Prostate gland (tissue), 2 donors: ENCODE measurements around the gene GIMAP4. TPM values are rescaled to one million over a fixed set of nuclear protein-coding genes. Genes with fewer than 3 reads are reported as not detected.

Source experiments
- DNase-seq: peaks from one replicate; pipeline ENCODE4 v3.0.0-alpha.2; 2019; ENCODE audit warnings: low spot score
- H3K27ac ChIP-seq, 2 donors: fragments of 200-600 bp; sonication (generic); 2 replicates each; pipeline ENCODE4 v1.5.1; 2017 to 2019
- H3K27me3 ChIP-seq: fragments of 200-600 bp; sonication (generic); replicated peaks from 2 replicates; pipeline ENCODE4 v1.5.1; 2019; ENCODE audit not compliant: insufficient read depth
- H3K36me3 ChIP-seq, 2 donors: fragments of 200-600 bp; sonication (generic); 1 replicate in 1 of 2; 2 replicates in 1 of 2; pipeline versions ENCODE4 v1.5.1 to v1.8.1; 2017 to 2019
- H3K4me1 ChIP-seq: fragments of 200-600 bp; sonication (generic); replicated peaks from 2 replicates; pipeline ENCODE4 v1.5.1; 2019
- H3K4me3 ChIP-seq, 2 donors: fragments of 200-600 bp; sonication (generic); 2 replicates each; pipeline ENCODE4 v1.5.1; 2017 to 2019
- H3K9me3 ChIP-seq: fragments of 200-600 bp; sonication (generic); 2 replicates; pipeline ENCODE4 v1.5.1; 2017
- CTCF ChIP-seq, 4 experiments: fragments of 200-600 bp in 2 of 4; fragments of 450-650 bp in 2 of 4; sonication (generic) in 2 of 4; IDR thresholded peaks; 1 replicate in 3 of 4; 2 replicates in 1 of 4; pipeline ENCODE4 v1.5.1; 2016 to 2019; ENCODE audit warnings: antibody characterized with exemption in 4 of 4, mild to moderate bottlenecking in 2 of 4, moderate library complexity in 2 of 4
- POLR2A ChIP-seq: fragments of 450-650 bp; IDR thresholded peaks from one replicate; pipeline ENCODE4 v1.6.1; 2016; ENCODE audit warnings: antibody characterized with exemption, mild to moderate bottlenecking
- POLR2AphosphoS5 ChIP-seq: sonication (generic); formaldehyde crosslinking; IDR thresholded peaks from one replicate; pipeline ENCODE4 v1.6.1; 2017; ENCODE audit warnings: antibody characterized with exemption
- WGBS: methylation state at CpG from one replicate; pipeline ENCODE4 v1.1.5; 2018; 5-methylcytosine and 5-hydroxymethylcytosine counted together
- intact Hi-C: fragments of 100-400 bp; cut with DNase I; formaldehyde crosslinking; loops from one replicate; pipeline ENCODE4 v1.14.2; 2022
- total RNA-seq, 2 donors: library from RNA; depleted of rRNA; stranded (reverse); fragments of >200 nt; gene quantifications; one replicate each; pipeline ENCODE4 v1.1.0, GENCODE V29; 2016

The GIMAP4 gene
- total RNA-seq, 2 donors from 2014 or later = 6.9 to 11.0 TPM

DNA sequence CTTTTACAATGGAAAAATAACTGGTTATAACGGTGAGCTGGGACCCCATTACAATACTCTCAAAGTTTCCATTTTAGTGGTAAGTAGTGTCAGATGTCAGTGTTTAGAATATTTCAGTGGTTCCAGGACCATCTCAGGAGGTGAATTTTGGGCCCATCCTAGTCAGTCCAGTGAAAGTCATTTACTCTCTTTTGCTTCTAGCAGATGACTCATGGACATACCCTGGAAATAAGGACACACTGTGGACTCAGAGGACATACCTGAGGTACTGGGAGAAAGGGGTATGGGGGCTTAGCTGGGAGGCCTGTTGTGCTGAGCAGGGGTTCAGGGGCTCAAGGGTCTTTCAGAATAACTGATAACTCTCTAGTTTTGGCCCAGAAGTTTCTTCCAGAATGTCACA is 618 bp upstream of the GIMAP4 start:
- intact Hi-C loops = no loop called here
- no peaks in the 10 kb centered on the region for H3K4me1 ChIP-seq
- no peak for DNase-seq
- no peaks in the 10 kb centered on the region for H3K36me3 ChIP-seq
- WGBS = 83% methylated on average over 1 of the region's 1 CpG
- no peak overlapping the region for H3K27ac ChIP-seq
- H3K9me3 ChIP-seq = no peaks in the 10 kb centered on the region
- H3K27me3 ChIP-seq = no peaks in the 10 kb centered on the region
- H3K4me3 ChIP-seq = no peak overlapping the region
- TF ChIP-seq POLR2AphosphoS5 (no peak), POLR2A (no peak)

GRCh38 chr7:150567871-150568301 is 696 bp downstream of the GIMAP4 start:
- H3K4me3 ChIP-seq = peak overlapping the region; percentile 13
- intact Hi-C loops = no loop called here
- H3K9me3 ChIP-seq = no peaks in the 10 kb centered on the region
- no peak for DNase-seq
- H3K27ac ChIP-seq = no peak overlapping the region
- TF ChIP-seq POLR2AphosphoS5 (no peak), CTCF (IDR thresholded peaks at IDR 0.05) (no peak), POLR2A (no peak)
- H3K36me3 ChIP-seq = no peaks in the 10 kb centered on the region
- H3K4me1 ChIP-seq = no peaks in the 10 kb centered on the region
- no peaks in the 10 kb centered on the region for H3K27me3 ChIP-seq
- 62% methylated on average over 3 of the region's 3 CpGs for WGBS

DNA sequence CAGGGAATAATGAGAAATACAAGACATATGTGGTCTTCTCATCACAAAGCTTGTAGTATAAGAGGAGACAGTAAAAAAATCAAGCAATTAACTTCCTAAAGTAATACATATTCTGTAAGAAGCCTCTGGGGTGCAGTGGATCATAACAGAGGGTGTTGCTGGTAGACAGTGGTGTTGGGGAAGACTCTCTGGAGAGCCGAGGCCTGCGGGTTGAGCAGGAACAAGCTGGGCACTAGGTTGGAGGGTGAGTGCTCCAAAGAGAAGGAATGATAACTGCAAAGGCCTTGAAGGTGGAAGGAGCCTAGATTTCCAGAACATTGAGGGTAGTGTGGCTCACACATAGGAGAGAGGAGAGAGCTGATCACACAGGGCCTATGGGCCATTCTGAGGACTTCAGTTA is 1.5 kb downstream of the GIMAP4 start:
- intact Hi-C loops = no loop called here
- H3K27ac ChIP-seq = peak overlapping the region in 1 of 2 donors; percentile 6

GRCh38 chr7:150569245-150569955 is 2.2 kb downstream of the GIMAP4 start:
- Histone ChIP-seq H3K4me1 (no peaks in the 10 kb centered on the region), H3K4me3 (no peak overlapping the region), H3K9me3 (no peaks in the 10 kb centered on the region), H3K27me3 (no peaks in the 10 kb centered on the region), H3K36me3 (no peaks in the 10 kb centered on the region), H3K27ac (no peak overlapping the region)
- TF ChIP-seq POLR2AphosphoS5 (no peak), POLR2A (no peak), CTCF (IDR thresholded peaks at IDR 0.05) (no peak)
- no peak for DNase-seq
- intact Hi-C loops = no loop called here
- 69% methylated on average over 7 of the region's 7 CpGs for WGBS

More for the DNA sequence above, 1.5 kb downstream of the GIMAP4 start:
- no peaks in the 10 kb centered on the region for H3K4me1 ChIP-seq
- no peaks in the 10 kb centered on the region for H3K9me3 ChIP-seq
- TF ChIP-seq CTCF (IDR thresholded peaks at IDR 0.05) (no peak), POLR2A (no peak), POLR2AphosphoS5 (no peak)
- H3K36me3 ChIP-seq = no peaks in the 10 kb centered on the region
- WGBS = 77% methylated on average over 2 of the region's 2 CpGs
- DNase-seq = no peak
- no peaks in the 10 kb centered on the region for H3K27me3 ChIP-seq
- peak overlapping the region in 1 of 2 donors; percentile 13 for H3K4me3 ChIP-seq

GRCh38 chr7:150570556-150571465 is 3.6 kb downstream of the GIMAP4 start:
- Histone ChIP-seq H3K9me3 (no peaks in the 10 kb centered on the region), H3K36me3 (no peaks in the 10 kb centered on the region), H3K4me3 (no peak overlapping the region), H3K27ac (no peak overlapping the region), H3K27me3 (no peaks in the 10 kb centered on the region), H3K4me1 (no peaks in the 10 kb centered on the region)
- intact Hi-C loops = no loop called here
- no peak for DNase-seq
- no peak for TF ChIP-seq POLR2AphosphoS5
- TF ChIP-seq POLR2A = no peak
- no peak for TF ChIP-seq CTCF (IDR thresholded peaks at IDR 0.05)
- WGBS = 84% methylated on average over 5 of the region's 5 CpGs
